ENCODE data around the gene CFAP46. TPM values are rescaled to one million over a fixed set of nuclear protein-coding genes. Genes with fewer than 3 reads are reported as not detected.
A peak's percentile ranks its signal among the peaks of the same experiment; 100 is the strongest.

Gene CFAP46
- total and polyA plus RNA-seq, 8 donors: 1.2 to 5.2 (median 3.5) TPM

DNA sequence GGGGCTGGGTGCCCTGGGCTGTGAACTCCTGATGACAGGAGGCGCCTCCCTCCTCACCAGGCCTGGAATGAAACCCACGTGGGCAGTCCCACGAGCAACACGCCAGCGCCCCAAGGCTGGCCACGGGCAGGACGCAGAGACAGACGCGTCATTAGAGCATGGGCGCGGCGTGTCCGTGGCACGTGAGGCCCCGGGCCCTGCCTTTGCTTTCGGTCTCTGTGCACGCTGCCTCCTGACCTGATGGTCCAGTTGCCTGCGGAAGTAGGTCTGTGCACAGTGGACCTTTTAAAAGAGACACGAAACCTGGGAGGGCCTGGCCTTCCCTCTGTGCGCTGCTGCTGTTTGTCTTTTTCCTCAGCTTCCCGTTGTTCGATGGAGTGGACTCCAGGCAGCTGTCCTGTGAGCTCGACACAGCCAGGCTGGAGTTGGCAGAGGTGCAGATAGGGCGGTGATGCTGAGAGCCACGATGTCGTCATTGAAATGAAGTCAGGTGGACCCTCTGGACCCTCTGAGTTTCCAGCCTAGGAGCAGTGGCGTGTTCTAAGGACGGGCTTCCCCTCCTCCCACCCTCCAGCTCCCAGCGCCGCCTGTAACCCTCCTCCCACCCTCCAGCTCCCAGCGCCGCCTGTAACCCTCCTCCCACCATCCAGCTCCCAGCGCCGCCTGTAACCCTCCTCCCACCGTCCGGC is 40.1 kb upstream of the CFAP46 start:
- Histone ChIP-seq H3K9me3 (no peaks in the 10 kb centered on the region), H3K27ac (no peak overlapping the region)
- peak in 1 of 4 donors; percentile 67 for DNase-seq

DNA sequence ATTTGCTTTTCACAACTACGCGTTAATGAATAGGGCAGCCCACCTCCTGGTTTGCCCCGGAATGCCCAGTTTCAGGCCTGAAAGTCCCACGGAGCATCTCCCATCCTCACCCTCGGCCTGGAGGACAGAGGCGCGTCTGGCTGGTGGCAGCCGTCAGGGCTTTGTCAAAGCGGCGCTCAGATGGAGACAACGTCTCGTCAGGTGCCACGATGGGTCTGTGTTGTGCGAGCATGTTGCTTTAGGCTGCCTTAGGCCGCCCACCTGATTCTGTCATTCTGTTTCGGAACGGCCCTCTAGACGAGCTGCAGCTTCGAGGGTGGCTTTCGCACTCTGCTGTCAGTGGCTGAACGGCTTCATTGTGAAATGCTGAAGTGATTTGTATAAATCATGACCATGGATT is 39.4 kb upstream of the CFAP46 start:
- no peaks in the 10 kb centered on the region for H3K36me3 ChIP-seq
- no peaks in the 10 kb centered on the region for H3K9me3 ChIP-seq
- H3K27me3 ChIP-seq: peaks cover 0 to 60% of the 10 kb centered on the region in 2 donors
- H3K4me1 ChIP-seq: no peaks in the 10 kb centered on the region
- no peak for ATAC-seq
- H3K4me3 ChIP-seq: no peak overlapping the region
- intact Hi-C loops (cut with DNase I): no loop called here
- peak in 1 of 4 donors; percentile 50 for DNase-seq
- TF ChIP-seq, protein P1, sequence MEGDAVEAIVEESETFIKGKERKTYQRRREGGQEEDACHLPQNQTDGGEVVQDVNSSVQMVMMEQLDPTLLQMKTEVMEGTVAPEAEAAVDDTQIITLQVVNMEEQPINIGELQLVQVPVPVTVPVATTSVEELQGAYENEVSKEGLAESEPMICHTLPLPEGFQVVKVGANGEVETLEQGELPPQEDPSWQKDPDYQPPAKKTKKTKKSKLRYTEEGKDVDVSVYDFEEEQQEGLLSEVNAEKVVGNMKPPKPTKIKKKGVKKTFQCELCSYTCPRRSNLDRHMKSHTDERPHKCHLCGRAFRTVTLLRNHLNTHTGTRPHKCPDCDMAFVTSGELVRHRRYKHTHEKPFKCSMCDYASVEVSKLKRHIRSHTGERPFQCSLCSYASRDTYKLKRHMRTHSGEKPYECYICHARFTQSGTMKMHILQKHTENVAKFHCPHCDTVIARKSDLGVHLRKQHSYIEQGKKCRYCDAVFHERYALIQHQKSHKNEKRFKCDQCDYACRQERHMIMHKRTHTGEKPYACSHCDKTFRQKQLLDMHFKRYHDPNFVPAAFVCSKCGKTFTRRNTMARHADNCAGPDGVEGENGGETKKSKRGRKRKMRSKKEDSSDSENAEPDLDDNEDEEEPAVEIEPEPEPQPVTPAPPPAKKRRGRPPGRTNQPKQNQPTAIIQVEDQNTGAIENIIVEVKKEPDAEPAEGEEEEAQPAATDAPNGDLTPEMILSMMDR (IDR thresholded peaks at IDR 0.05): no peak
- no peak overlapping the region for H3K27ac ChIP-seq

More for the DNA sequence above, 40.1 kb upstream of the CFAP46 start:
- H3K4me1 ChIP-seq: no peaks in the 10 kb centered on the region
- H3K27me3 ChIP-seq: peaks cover 0 to 56% of the 10 kb centered on the region in 2 donors
- no peak for ATAC-seq
- H3K4me3 ChIP-seq: no peak overlapping the region
- intact Hi-C loops (cut with DNase I): no loop called here
- TF ChIP-seq, protein P1 (IDR thresholded peaks at IDR 0.05): no peak
- H3K36me3 ChIP-seq: no peaks in the 10 kb centered on the region

DNA sequence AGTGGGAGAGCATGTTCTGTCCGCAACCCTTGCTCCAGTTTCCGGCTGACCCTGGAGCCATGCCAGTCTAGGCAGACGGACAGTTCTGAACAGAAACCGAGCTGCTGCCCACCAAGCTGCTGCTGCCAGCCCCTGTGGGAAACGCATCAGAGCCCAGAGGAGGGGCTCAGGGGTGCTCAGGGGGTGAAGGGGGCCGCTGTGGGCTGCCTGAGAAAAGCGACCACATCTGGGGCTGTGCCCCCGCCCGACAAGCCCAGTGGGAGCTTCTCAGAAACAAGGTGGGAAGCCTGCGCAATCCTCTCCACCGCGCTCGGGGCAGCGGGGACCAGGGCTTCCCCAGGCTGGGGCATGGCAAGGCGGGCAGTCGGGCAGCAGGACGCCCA is 38.8 kb upstream of the CFAP46 start:
- TF ChIP-seq, protein P1 (IDR thresholded peaks at IDR 0.05): no peak

DNA sequence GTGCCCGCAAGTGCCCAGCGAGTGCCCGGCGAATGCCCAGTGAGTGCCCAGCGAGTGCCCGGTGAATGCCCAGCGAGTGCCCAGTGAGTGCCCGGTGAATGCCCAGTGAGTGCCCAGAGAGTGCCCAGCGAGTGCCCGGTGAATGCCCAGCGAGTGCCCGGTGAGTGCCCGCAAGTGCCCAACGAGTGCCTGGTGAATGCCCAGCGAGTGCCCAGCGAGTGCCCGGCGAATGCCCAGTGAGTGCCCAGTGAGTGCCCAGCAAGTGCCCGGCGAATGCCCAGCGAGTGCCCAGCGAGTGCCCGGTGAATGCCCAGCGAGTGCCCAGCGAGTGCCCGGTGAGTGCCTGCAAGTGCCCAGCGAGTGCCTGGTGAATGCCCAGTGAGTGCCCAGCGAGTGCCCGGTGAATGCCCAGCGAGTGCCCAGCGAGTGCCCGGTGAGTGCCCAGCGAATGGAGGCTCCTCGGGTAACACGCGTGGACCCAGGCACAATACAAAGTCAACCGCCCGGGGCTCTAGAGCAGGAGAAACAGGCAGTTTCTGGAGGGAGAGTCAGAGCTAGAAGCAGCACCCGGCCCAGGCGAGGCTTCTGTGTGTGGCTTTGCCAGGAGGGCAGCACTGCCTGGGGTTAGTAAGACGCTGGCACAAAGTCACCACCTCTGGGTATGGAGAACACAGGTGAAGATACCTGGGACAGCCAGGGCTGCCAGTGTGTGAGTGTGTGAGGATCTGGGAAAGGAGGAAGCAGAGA is 38.2 kb upstream of the CFAP46 start:
- Histone ChIP-seq H3K4me3 (no peak overlapping the region), H3K9me3 (no peaks in the 10 kb centered on the region), H3K27me3 (peaks cover 0 to 61% of the 10 kb centered on the region in 2 donors), H3K4me1 (no peaks in the 10 kb centered on the region), H3K27ac (no peak overlapping the region), H3K36me3 (no peaks in the 10 kb centered on the region)
- DNase-seq (peak in 1 of 4 donors; percentile 73), ATAC-seq (peak; percentile 72)
- intact Hi-C loops (cut with DNase I): no loop called here
- TF ChIP-seq, protein P1 (IDR thresholded peaks at IDR 0.05): no peak

More for the DNA sequence above, 38.8 kb upstream of the CFAP46 start:
- peaks cover 0 to 59% of the 10 kb centered on the region in 2 donors for H3K27me3 ChIP-seq
- no peaks in the 10 kb centered on the region for H3K4me1 ChIP-seq
- DNase-seq (peak in 1 of 4 donors; percentile 77), ATAC-seq (no peak)
- no peaks in the 10 kb centered on the region for H3K9me3 ChIP-seq
- intact Hi-C loops (cut with DNase I): no loop called here
- H3K4me3 ChIP-seq: no peak overlapping the region
- H3K27ac ChIP-seq: no peak overlapping the region
- H3K36me3 ChIP-seq: no peaks in the 10 kb centered on the region

All from left lung (tissue), 10 donors.